HG03565 (cell line): Measurements from ENCODE around the gene CCL23.

Experiments used
- ATAC-seq: cut with Tn5 transposase; IDR thresholded peaks from one replicate; pipeline ENCODE4 v1.9.1; 2021; ENCODE audit warnings: mild to moderate bottlenecking, moderate library complexity; ENCODE audit not compliant: unreplicated experiment

Gene CCL23

DNA sequence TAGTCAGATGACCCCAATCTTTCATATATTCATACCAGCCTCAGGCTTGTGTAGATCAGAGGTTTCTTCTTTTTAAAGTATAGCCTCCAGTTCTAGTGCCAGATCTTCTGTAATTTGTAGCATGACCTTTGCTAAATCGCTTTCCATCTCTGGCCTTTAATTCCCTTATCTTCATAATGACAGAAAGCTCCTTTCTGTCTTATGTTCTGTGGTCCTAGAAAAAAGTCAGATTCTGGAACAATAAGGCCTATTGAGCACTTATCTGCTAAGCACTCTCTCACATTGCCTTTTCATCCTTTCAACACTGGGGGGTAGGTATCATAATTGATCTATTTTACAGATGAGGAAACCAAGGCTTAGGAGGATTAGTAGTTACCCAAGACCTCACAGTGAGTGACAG lies 45.7 kb downstream of the CCL23 start:
- no peak for ATAC-seq

DNA sequence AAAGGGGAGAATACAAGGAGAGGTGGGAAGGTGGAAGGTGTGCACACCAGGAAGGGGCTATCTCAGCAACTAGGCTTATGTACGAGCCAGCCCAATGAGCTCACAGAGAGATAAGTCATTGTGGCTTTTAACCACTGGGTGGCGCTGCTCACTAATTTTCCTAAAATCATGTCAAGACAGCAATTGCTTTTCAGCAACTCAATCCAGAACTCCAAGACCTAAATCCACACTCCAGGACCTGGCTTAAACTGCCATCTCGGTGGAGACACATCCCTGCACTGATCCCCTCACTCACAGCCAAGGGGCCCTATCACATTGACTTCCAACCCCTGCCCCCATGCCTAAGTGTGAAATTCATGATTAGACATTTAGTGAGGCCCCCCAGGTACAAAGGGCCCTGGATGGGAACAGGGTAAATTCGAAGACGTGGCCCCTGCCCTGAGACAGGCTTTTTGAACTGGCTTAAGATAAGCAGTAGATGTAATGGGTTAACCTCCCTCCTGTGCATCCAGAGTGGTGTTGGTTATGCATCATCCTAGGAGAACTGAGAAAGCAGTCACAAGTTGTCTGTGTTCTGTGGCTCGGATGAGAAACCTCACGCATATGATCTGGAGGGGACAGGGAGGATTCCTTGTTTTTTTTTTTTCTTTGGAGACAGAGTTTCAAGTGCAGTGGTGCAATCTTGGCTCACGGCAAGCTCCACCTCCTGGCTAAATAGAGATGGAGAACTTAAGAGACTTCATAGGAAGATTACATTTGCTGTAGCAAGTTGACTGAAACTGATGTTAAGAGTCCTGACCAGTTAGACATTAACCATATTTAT lies 48.0 kb downstream of the CCL23 start:
- no peak for ATAC-seq

DNA sequence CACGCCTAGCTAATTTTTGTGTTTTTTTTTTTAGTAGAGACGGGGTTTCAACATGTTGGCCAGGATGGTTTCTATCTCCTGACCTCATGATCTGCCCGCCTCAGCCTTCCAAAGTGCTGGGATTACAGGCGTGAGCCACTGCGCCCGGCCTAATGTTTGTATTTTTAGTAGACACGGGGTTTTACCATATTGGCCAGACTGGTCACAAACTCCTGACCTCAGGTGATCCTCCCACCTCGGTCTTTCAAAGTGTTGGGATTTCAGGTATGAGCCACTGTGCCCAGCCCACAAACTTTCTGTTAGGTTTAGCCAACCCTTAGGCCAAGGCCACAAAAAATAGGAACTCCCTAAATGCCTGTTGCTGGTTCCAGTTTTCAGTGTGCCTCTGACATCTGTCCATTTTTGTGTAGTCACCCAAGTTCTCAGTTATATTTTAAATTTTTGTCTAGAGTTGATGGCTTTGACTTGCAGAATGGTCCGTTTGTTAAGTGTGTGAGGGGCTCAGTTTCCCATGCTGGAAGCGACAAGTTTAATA lies 49.2 kb downstream of the CCL23 start:
- no peak for ATAC-seq

DNA sequence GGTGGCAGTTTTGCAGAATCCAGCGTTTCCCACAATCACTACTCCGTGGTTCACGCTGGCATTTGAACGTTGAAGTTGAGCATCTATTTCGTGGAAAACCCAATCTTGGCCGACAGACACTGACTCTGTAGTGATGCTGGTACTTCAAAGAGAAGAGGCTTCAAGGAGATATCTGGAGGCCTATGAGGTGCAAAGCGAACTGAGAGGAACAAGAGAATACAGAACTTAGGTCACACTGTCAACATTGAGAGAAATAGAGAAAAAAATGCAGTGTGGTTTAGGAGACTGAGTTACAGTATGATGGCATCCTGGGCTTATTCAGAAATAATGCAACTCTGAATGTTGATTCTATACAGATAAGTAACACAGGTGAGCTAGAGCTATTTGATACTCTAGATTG lies 52.5 kb downstream of the CCL23 start:
- ATAC-seq: no peak

DNA sequence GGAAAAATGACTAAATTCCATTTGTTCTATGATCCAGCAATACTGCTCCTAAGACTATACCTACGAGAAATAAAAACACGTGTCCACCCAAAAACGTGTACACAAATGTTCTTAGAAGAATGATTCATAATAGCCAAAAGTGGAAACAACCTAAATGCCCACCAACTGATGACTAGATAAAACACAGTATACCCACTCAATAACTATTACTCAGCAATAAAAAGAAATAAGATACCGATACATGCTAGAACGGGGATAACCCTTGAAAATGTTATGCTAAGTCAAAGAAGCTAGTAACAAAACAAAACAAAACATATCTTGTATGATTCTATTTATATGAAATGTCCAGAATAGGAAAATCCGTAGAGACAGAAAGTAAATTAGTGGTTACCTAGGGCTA lies 54.1 kb downstream of the CCL23 start:
- ATAC-seq: no peak
